C4-2B (cell line): ENCODE data around the gene FOXL1.

ENCODE experiments used
- CTCF ChIP-seq: fragments of 450-650 bp; conservative IDR thresholded peaks from 2 replicates; pipeline ENCODE4 v1.5.1; 2017; ENCODE audit warnings: mild to moderate bottlenecking
- ZFX ChIP-seq: fragments of 450-650 bp; IDR thresholded peaks from 2 replicates; pipeline ENCODE4 v1.6.1; 2017

- TF ChIP-seq CTCF (no peak), ZFX (no peak)
Measured at GRCh38 chr16:86611525-86611855, 33.1 kb downstream of the FOXL1 start.
